Measurements from ENCODE around the gene ZNF320.
"Not testable (repeated sequence)": the region's sequence is repeated elsewhere in the genome, so short reads cannot be mapped to it uniquely, and the experiment has no call there.

Gene ZNF320

DNA sequence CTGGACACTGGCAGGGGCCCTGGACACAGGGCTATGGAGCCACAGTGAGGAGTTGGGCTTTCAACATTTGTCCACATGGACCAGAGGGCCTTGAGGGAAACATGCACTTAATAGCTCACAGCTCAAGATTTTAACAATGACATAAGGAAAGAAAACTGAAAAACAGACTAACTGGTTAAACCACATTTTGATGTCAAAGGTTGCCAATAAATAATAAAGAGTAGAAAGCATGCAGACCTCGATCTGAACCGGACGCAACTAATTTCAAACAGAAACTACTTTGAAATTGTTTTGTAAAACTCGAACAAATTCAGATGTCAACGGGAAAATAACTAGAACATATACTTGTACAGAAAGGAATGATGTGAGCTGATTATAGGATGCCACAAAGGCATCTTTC lies 41.3 kb upstream of the ZNF320 start:
- Mint-ChIP-seq H3K4me1 (ENCODE audit: low read depth in 2 of 2) (peaks cover 18 to 30% of the 10 kb centered on the region in 2 donors), H3K4me3 (peak overlapping the region; percentile 62 to 63), H3K27me3 (no peaks in the 10 kb centered on the region), H3K9me3 (no peaks in the 10 kb centered on the region), H3K36me3 (ENCODE audit: insufficient read depth) (peaks cover 22% of the 10 kb centered on the region), H3K27ac (peak overlapping the region; percentile 3 to 25)
- ATAC-seq (replicated peaks) (no peak), DNase-seq (no peak)

DNA sequence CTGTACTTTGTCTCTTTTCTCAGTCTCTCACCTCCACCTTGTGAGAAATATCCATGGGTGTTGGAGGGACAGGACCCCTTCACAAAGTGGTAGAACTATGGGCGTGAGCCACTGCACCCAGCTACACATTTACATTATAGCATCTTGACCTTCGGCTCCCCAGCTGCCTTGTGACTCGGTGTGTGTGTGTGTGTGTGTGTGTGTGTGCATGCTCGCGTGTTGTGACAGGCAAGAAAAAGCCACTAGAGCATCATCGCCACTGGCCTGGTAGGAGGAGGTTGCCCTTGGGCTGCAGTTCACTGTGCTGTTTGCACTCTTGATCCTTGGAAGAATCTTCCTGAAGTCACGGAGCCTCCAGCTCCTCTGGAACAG lies 39.5 kb upstream of the ZNF320 start:
- Mint-ChIP-seq H3K27me3 (no peaks in the 10 kb centered on the region), H3K27ac (peak overlapping the region in 1 of 2 donors; percentile 9), H3K4me1 (ENCODE audit: low read depth in 2 of 2) (peaks cover 22 to 31% of the 10 kb centered on the region in 2 donors), H3K4me3 (no peak overlapping the region), H3K9me3 (no peaks in the 10 kb centered on the region), H3K36me3 (ENCODE audit: insufficient read depth) (peaks cover 17% of the 10 kb centered on the region)
- no peak for DNase-seq
- ATAC-seq (replicated peaks), result no peak

DNA sequence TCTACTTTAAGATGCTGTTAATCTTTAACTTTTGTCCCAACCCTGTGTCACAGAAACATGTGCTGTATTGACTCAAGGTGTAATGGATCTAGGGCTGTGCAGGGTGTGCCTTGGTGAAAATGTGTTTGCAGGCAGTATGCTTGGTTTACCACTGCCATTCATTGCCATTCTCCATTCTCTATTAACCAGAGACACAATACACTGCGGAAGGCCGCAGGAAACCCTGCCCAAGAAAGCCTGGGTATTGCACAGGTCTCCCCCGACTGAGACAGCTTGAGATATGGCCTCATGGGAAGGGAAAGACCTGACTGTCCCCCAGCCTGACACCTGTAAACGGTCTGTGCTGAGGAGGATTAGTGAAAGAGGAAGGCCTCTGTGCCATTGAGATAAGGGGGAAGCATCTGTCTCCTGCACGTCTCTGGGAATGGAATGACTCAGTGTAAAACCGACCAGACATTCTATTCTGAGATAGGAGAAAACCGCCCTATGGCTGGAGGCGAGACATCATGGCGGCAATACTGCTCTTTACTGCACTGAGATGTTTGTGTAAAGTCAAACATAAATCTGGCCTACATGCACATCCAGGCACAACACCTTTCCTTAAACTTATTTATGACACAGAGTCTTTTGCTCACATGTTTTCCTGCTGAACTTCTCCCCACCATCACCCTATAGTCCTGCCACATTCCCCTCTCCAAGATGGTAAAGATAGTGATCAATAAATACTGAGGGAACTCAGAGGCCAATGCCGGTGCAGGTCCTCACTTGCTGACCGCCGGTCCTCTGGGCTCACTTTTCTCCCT lies 38.9 kb upstream of the ZNF320 start:
- peaks cover 15% of the 10 kb centered on the region for H3K36me3 Mint-ChIP-seq (ENCODE audit: insufficient read depth)
- peaks cover 16 to 25% of the 10 kb centered on the region in 2 donors for H3K4me1 Mint-ChIP-seq (ENCODE audit: low read depth in 2 of 2)
- H3K4me3 Mint-ChIP-seq, result no peak overlapping the region
- DNase-seq (no peak), ATAC-seq (replicated peaks) (no peak)
- H3K27me3 Mint-ChIP-seq, result no peaks in the 10 kb centered on the region
- H3K27ac Mint-ChIP-seq, result peak overlapping the region in 1 of 2 donors; percentile 55
- no peaks in the 10 kb centered on the region for H3K9me3 Mint-ChIP-seq

DNA sequence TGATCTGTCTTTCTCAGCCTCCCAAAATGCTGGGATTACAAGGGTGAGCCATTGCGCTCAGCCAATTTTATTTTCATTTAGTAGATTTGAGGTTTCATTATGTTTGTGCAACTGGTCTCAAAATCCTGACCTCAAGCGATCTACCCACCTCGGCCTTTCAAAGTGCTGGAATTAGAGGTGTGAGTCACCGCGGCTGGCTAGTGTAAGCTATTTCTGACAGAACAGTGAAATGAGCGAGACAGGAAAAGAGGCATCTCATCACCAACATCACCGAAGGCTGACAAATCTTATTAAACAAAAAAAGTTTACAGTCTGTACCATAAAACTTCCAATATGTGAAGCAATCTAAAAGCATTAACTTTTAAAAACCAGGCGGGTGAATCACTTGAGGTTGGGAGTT lies 38.0 kb upstream of the ZNF320 start:
- ATAC-seq (replicated peaks) (no peak), DNase-seq (no peak)
- peaks cover 18% of the 10 kb centered on the region for H3K36me3 Mint-ChIP-seq (ENCODE audit: insufficient read depth)
- H3K27ac Mint-ChIP-seq, result no peak overlapping the region
- peaks cover 13 to 19% of the 10 kb centered on the region in 2 donors for H3K4me1 Mint-ChIP-seq (ENCODE audit: low read depth in 2 of 2)
- no peaks in the 10 kb centered on the region for H3K27me3 Mint-ChIP-seq
- H3K9me3 Mint-ChIP-seq, result no peaks in the 10 kb centered on the region
- no peak overlapping the region for H3K4me3 Mint-ChIP-seq

DNA sequence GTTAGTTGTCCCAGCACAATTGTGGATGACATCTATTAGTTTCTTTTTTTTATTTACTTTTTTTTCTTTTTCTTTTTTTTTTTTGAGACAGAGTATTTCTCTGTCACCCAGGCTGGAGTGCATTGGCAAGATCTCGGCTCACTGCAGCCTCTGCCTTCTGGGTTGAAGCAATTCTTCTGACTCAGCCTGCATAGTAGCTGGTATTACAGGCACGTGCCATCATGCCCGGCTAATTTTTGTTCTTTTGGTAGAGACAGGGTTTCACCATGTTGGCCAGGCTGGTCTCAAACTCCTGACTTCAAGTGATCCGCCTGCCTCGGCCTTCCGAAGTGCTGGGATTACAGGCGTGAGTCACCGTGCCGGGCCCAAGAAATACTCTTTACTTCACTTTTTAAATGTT lies 27.2 kb upstream of the ZNF320 start:
- ATAC-seq (replicated peaks); H3K9me3 Mint-ChIP-seq; DNase-seq; H3K27me3 Mint-ChIP-seq; H3K4me3 Mint-ChIP-seq: not testable (repeated sequence)
- Mint-ChIP-seq H3K4me1 (ENCODE audit: low read depth in 2 of 2) (peaks cover 13 to 18% of the 10 kb centered on the region in 2 donors), H3K36me3 (ENCODE audit: insufficient read depth) (peaks cover 29% of the 10 kb centered on the region), H3K27ac (peak overlapping the region in 1 of 2 donors; percentile 16)

DNA sequence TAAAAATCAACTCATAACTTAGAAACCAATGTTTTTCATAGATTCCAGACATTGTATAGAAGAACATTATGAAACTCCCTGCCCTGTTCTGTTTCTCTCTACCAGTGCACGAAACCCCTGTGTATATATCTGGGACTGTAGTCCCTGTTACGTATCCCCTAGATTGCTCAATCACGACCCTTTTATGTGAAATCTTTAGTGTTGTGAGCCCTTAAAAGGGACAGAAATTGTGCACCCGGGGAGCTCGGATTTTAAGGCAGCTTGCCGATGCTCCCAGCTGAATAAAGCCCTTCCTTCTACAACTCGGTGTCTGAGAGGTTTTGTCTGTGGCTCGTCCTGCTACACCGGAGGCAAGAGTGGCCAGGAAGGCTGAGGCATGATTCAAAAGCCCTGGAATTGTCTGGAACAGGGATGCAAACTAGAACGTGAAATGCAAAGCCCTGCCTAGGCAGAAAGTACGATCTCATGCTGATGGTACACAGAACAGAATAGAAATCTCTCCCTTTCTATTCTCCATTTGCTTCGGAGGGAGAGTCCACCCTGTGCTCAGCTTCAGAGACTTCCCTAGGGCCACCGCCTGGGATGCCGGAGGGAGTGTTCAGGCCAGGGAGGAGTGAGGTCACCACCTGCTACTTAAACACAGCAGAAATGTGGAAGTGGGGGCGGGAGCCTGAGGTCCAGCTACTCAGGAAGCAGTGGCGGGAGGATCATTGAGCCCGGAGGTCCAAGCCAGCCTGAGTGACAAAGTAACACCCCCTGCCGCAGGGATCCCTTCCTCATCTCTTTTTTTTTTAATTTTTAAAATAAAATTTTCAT lies 26.6 kb upstream of the ZNF320 start:
- DNase-seq (no peak), ATAC-seq (replicated peaks) (no peak)
- H3K27me3 Mint-ChIP-seq, result no peaks in the 10 kb centered on the region
- peaks cover 13 to 18% of the 10 kb centered on the region in 2 donors for H3K4me1 Mint-ChIP-seq (ENCODE audit: low read depth in 2 of 2)
- H3K9me3 Mint-ChIP-seq, result no peaks in the 10 kb centered on the region
- H3K36me3 Mint-ChIP-seq (ENCODE audit: insufficient read depth), result peaks cover 23% of the 10 kb centered on the region
- H3K27ac Mint-ChIP-seq, result peak overlapping the region in 1 of 2 donors; percentile 16
- peak overlapping the region; percentile 78 to 89 for H3K4me3 Mint-ChIP-seq

DNA sequence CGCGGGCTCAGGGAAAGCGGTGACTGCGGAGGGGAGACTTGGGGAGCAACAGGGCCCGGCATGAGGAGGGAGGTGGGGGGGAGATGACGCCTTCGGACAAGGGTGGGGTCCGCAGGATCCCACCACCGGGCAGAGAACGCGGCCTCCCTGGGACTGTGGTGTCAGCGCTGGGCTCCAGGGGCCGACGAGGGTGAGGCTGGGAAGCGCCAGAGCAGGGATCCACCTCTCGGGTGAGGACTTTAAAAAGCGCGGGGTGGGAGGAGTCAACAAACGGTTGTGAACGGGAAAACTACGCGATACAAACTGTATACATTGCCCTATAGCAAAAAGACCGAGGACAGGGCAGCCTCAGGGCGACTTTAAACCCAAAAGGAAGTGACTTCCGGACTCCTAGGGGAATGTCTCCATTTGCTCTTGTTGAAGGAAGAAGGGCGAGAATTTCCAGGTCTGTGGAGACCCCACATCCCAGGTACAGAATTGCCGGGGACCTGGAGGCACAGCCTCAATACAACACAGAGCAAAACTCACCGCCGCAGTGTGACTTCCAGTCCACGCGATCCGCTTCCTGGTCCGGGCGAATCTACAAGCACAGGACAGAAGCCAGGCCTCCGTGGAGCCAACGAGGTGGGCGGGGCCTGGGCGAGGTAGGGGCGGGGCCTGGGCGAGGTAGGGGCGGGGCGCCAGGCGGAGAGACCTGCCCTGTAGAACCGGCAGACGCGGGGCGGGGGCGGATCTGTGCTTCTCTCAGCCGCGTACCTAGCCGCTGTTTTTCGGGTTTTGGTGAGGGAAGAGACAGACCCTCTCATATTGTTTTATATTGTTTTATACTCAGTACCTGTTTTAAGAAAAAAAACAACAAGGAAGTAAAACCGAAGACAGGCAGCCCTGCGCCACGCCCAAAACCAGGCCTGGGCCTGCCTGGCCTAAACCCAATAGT lies 25.7 kb upstream of the ZNF320 start, which contains the start of gene ZNF888:
Gene ZNF888 (minus strand): TSS at position 588 of the 937 bp plus-strand sequence. CDS start 5,555 bp downstream, outside the sequence.
- no peaks in the 10 kb centered on the region for H3K9me3 Mint-ChIP-seq
- H3K4me1 Mint-ChIP-seq (ENCODE audit: low read depth in 2 of 2), result peaks cover 13 to 18% of the 10 kb centered on the region in 2 donors
- peak within 1 kb of the TSS; percentile 16 to 86 for H3K27ac Mint-ChIP-seq
- H3K4me3 Mint-ChIP-seq, result peak within 1 kb of the TSS; percentile 78 to 89
- H3K36me3 Mint-ChIP-seq (ENCODE audit: insufficient read depth), result peaks cover 16% of the 10 kb centered on the region
- DNase-seq, result peak; percentile 79 to 83 (median 80)
- no peaks in the 10 kb centered on the region for H3K27me3 Mint-ChIP-seq
- peak; percentile 99 for ATAC-seq (replicated peaks)

DNA sequence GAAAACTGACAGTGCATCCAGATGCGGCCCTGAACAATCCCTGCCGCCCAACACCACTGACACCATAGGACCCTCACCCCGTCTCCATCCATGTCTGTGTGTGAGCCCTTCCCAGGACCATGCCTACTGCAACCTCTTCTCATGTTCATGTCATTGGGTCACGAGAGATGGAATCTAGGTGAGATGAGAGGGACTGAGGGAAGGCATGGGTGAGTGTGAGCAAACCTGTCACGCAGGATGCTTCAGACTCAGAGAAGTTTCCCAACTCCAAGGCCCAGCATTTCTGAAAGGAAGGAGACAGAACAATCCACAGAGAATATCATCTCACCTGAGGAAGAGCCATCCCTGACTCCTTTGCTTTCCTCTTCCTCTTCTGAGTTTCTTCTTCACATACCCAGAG lies 20.1 kb upstream of the ZNF320 start:
- no peak for ATAC-seq (replicated peaks)
- H3K27ac Mint-ChIP-seq, result no peak overlapping the region
- no peaks in the 10 kb centered on the region for H3K27me3 Mint-ChIP-seq
- peaks cover 14 to 16% of the 10 kb centered on the region in 2 donors for H3K4me1 Mint-ChIP-seq (ENCODE audit: low read depth in 2 of 2)
- peaks cover 17% of the 10 kb centered on the region for H3K36me3 Mint-ChIP-seq (ENCODE audit: insufficient read depth)
- H3K9me3 Mint-ChIP-seq, result no peaks in the 10 kb centered on the region
- H3K4me3 Mint-ChIP-seq, result no peak overlapping the region
- no peak for DNase-seq

DNA sequence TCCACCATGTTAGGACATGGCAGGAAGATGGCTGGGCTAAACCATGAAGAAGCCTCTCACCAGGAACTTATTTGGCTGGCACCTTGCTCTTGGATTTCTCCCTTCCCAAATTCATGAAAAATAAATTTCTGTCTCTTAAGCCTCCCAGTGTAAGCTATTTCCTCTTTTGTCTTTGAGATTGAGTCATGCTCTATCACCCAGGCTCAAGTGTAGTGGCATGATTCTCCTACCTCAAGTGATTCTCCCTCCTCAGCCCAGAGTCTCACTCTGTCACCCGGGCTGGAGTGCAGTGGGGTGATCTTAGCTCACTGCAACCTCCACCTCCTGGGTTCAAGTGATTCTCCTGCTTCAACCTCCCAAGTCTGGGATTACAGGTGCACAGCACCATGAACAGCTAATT lies 13.2 kb upstream of the ZNF320 start:
- Mint-ChIP-seq H3K27me3 (no peaks in the 10 kb centered on the region), H3K4me3 (no peak overlapping the region), H3K9me3 (peaks cover 7 to 20% of the 10 kb centered on the region in 2 donors), H3K27ac (no peak overlapping the region), H3K4me1 (ENCODE audit: low read depth in 2 of 2) (no peaks in the 10 kb centered on the region), H3K36me3 (ENCODE audit: insufficient read depth) (peaks cover 33% of the 10 kb centered on the region)
- DNase-seq, result no peak
- ATAC-seq (replicated peaks), result no peak

DNA sequence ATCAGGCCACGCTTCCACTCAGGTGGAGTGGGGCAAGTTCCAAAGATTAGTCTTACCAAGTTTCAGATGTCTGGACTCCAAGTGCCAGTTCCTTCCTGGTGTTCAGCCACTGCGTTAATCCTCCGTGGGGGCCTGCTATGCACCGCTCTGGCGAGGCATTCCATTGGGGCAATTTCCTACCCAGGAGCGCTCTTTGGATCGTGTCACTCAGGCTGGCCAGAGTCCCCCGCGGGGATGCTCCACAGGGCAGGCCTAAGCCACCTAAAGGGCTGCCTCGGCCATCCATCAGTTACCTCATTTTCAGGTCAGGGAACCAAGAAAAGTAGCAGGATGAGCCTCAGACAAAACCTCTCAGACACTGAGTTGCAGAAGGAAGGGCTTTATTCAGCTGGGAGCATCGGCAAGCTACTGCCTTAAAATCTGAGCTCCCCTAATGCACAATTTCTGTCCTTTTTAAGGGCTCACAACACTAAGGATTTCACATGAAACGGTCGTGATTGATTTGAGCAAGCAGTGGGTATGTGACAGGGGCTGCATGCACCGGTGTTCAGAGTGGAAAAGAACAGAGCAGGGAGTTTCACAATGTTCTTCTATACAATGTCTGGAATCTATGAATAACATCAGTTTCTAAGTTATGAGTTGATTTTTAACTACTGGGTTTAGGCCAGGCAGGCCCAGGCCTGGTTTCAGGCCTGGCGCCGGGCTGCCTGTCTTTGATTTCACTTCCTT lies 6.8 kb upstream of the ZNF320 start:
- not testable (repeated sequence) for H3K4me1 Mint-ChIP-seq (ENCODE audit: low read depth in 2 of 2); H3K27ac Mint-ChIP-seq; DNase-seq; H3K27me3 Mint-ChIP-seq; ATAC-seq (replicated peaks); H3K4me3 Mint-ChIP-seq
- H3K36me3 Mint-ChIP-seq (ENCODE audit: insufficient read depth), result peaks cover 10% of the 10 kb centered on the region
- peaks cover 7 to 20% of the 10 kb centered on the region in 2 donors for H3K9me3 Mint-ChIP-seq

DNA sequence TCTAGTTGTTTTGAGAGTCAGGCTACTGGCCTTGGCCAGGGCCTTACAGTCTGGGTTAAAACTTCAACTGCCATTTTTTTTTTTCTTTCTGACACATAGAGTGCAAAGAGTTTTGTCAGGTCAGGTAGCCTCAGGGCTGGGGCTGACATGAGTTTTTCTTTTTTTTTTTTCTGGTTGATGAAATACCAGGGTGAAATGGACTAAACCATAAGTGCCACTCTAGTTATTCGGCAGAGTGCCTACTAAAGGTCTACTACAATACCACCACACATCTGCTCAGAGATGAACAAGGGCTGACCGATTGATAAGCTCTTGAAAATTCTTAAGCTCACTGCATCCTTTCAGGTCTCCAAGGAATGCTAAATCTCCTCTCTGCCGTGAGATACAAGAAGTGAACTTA lies 4.4 kb upstream of the ZNF320 start:
- H3K27ac Mint-ChIP-seq, result no peak overlapping the region
- no peaks in the 10 kb centered on the region for H3K36me3 Mint-ChIP-seq (ENCODE audit: insufficient read depth)

DNA sequence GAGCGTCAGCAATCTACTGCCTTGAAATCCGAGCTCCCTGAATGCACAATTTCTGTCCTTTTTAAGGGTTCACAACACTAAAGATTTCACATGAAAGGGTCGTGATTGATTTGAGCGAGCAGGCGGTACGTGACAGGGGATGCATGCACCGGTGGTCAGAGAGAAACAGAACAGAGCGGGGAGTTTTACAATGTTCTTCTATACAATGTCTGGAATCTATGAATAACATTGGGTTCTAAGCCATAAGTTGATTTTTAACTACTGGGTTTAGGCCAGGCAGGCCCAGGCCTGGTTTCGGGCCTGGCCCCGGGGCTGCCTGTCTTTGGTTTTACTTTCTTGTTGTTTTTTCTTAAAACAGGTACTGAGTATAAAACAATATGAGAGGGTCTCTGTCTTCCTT lies 1.2 kb upstream of the ZNF320 start:
- Mint-ChIP-seq H3K4me3 (peak overlapping the region; percentile 24 to 89), H3K4me1 (ENCODE audit: low read depth in 2 of 2) (peaks cover 12 to 17% of the 10 kb centered on the region in 2 donors)
- H3K27ac Mint-ChIP-seq, result not testable (repeated sequence)

More for the DNA sequence above, 4.4 kb upstream of the ZNF320 start:
- ATAC-seq (replicated peaks), result no peak
- H3K4me3 Mint-ChIP-seq, result no peak overlapping the region
- no peak for DNase-seq
- H3K9me3 Mint-ChIP-seq, result peaks cover 5 to 9% of the 10 kb centered on the region in 2 donors
- H3K27me3 Mint-ChIP-seq, result no peaks in the 10 kb centered on the region
- peaks cover 5 to 9% of the 10 kb centered on the region in 2 donors for H3K4me1 Mint-ChIP-seq (ENCODE audit: low read depth in 2 of 2)

More for the DNA sequence above, 1.2 kb upstream of the ZNF320 start:
- not testable (repeated sequence) for H3K9me3 Mint-ChIP-seq; H3K27me3 Mint-ChIP-seq; DNase-seq; H3K36me3 Mint-ChIP-seq (ENCODE audit: insufficient read depth); ATAC-seq (replicated peaks)

Measured in effector memory CD8-positive, alpha-beta T cell (primary cell).